AG10803 (cell line): Measurements from ENCODE around the gene QPCT.

ENCODE experiments used
- DNase-seq: peaks from one replicate; pipeline ENCODE4 v3.0.0; 2010; ENCODE audit warnings: low read depth
- H3K4me3 ChIP-seq: 2 replicates; pipeline ENCODE4 v1.5.1; 2011; ENCODE audit warnings: mild to moderate bottlenecking, low read length, control low read depth
- TF ChIP-seq, protein P1 (sequence below): conservative IDR thresholded peaks from 2 replicates; pipeline ENCODE4 v1.5.1; 2011; ENCODE audit warnings: mild to moderate bottlenecking, low read length, control low read depth, inconsistent platforms

Gene QPCT

GRCh38 chr2:37414470-37414949, 70.1 kb downstream of the QPCT start:
- DNase-seq = peak; percentile 83
- TF ChIP-seq, protein P1, sequence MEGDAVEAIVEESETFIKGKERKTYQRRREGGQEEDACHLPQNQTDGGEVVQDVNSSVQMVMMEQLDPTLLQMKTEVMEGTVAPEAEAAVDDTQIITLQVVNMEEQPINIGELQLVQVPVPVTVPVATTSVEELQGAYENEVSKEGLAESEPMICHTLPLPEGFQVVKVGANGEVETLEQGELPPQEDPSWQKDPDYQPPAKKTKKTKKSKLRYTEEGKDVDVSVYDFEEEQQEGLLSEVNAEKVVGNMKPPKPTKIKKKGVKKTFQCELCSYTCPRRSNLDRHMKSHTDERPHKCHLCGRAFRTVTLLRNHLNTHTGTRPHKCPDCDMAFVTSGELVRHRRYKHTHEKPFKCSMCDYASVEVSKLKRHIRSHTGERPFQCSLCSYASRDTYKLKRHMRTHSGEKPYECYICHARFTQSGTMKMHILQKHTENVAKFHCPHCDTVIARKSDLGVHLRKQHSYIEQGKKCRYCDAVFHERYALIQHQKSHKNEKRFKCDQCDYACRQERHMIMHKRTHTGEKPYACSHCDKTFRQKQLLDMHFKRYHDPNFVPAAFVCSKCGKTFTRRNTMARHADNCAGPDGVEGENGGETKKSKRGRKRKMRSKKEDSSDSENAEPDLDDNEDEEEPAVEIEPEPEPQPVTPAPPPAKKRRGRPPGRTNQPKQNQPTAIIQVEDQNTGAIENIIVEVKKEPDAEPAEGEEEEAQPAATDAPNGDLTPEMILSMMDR = peak; percentile 97
- H3K4me3 ChIP-seq = no peak overlapping the region

DNA sequence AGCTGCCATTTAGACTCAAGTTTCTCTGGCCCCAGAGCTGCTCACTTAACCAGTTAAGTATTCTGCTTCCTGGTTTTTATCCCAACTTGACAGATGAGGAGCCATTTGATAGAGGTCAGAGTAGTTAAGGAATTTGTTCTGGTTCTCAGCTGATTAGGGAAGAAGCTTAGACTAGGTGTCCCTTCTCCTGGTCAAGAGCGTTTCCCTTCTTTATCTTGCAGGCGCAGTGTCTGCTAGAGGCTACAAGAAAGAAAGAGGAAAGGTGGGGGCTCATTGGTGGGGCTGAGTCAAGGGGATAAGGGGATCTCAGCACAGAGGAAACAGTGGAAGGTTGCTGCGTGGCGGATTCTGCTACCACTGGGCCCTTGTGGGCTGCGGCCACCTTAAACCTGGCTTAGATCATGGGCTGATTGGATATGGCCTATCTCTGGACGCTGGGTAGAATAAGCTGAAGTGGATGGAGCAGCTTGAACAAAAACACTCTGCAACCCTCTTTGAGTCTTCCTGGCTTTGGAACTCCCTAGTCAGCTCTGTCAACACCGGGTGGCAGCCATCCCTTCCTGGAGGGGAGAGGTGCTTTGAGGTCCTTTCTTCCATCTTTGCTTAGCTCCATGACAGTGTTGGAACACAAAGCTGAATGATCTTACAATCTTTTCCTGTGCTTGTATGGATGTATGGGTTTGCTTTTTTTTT, 70.8 kb downstream of the QPCT start:
- no peak overlapping the region for H3K4me3 ChIP-seq
- DNase-seq = peak; percentile 48
- TF ChIP-seq, protein P1 = peak; percentile 39

- H3K4me3 ChIP-seq = no peak overlapping the region
- peak; percentile 84 for DNase-seq
- TF ChIP-seq, protein P1 = peak; percentile 9; the same call in 1 of the 2 replicates
Measured at GRCh38 chr2:37417321-37417720, 72.9 kb downstream of the QPCT start.

- DNase-seq = no peak
- H3K4me3 ChIP-seq = no peak overlapping the region
- TF ChIP-seq, protein P1 = no peak
Measured at GRCh38 chr2:37418956-37419355, 74.5 kb downstream of the QPCT start.

DNA sequence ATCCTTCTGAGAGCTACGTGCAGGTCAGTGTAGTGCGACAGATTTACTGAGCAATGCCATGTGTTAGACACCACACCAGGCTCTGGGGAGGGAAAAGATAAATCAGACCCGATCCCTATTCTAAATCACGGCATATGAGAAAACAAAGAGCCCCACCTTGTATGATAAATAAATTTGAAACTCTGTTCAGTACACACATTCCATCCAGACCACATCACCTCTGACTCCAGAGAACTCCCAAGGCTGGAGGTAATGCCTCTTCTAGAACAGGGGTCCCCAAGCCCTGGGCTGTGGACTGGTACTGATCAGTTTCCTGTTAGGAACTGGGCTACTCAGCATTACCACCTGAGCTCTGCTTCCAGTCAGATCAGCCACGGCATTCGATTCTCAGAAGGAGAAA, 77.3 kb downstream of the QPCT start:
- no peak for DNase-seq
- TF ChIP-seq, protein P1 = no peak
- no peak overlapping the region for H3K4me3 ChIP-seq

- H3K4me3 ChIP-seq = no peak overlapping the region
- DNase-seq = peak; percentile 6
- TF ChIP-seq, protein P1 = no peak
Measured at GRCh38 chr2:37422816-37423215, 78.4 kb downstream of the QPCT start.
